Liver (tissue), 9 donors: Measurements from ENCODE around the gene ODC1. TPM values are rescaled to one million over a fixed set of nuclear protein-coding genes. Genes with fewer than 3 reads are reported as not detected.

Experiments used
- DNase-seq: peaks from one replicate; pipeline ENCODE4 v3.0.0-alpha.2; 2017; ENCODE audit warnings: low spot score
- H3K27ac ChIP-seq, 2 donors: one replicate each; pipeline ENCODE4 v1.7.0; 2013; ENCODE audit warnings: inconsistent platforms in 2 of 2, low read length in 2 of 2, control low read depth in 1 of 2, low read depth in 1 of 2, mild to moderate bottlenecking in 1 of 2
- H3K27me3 ChIP-seq, 4 donors: one replicate each; pipeline versions ENCODE4 v1.6.1 to v1.7.0; 2013; ENCODE audit warnings: low read length in 3 of 4, inconsistent platforms in 1 of 4, mild to moderate bottlenecking in 1 of 4, moderate library complexity in 1 of 4; ENCODE audit not compliant: control insufficient read depth in 4 of 4, insufficient read depth in 4 of 4
- H3K36me3 ChIP-seq, 4 donors: one replicate each; pipeline versions ENCODE4 v1.6.1 to v1.7.0; 2013; ENCODE audit warnings: low read length in 3 of 4, mild to moderate bottlenecking in 3 of 4, low read depth in 1 of 4, moderate library complexity in 1 of 4; ENCODE audit not compliant: control insufficient read depth in 4 of 4, insufficient read depth in 3 of 4
- H3K4me1 ChIP-seq, 4 donors: one replicate each; pipeline versions ENCODE4 v1.6.1 to v1.7.0; 2013; ENCODE audit warnings: low read length in 3 of 4, mild to moderate bottlenecking in 3 of 4, moderate library complexity in 1 of 4; ENCODE audit not compliant: control insufficient read depth in 4 of 4, insufficient read depth in 4 of 4
- H3K4me3 ChIP-seq, 3 donors: one replicate each; pipeline versions ENCODE4 v1.6.1 to v1.7.0; 2013; ENCODE audit warnings: low read length in 3 of 3, control low read depth in 1 of 3, low read depth in 1 of 3, mild to moderate bottlenecking in 1 of 3
- H3K9ac ChIP-seq, 2 donors: one replicate each; pipeline ENCODE4 v1.7.0; 2013; ENCODE audit warnings: low read length in 2 of 2, mild to moderate bottlenecking in 2 of 2, moderate library complexity in 2 of 2, control low read depth in 1 of 2, low read depth in 1 of 2
- H3K9me3 ChIP-seq, 4 donors: one replicate each; pipeline versions ENCODE4 v1.6.1 to v1.7.0; 2013; ENCODE audit warnings: low read length in 3 of 4; ENCODE audit not compliant: control insufficient read depth in 4 of 4
- EGR1 ChIP-seq, 2 donors: IDR thresholded peaks; 2 replicates each; pipeline ENCODE4 v1.6.1; 2016 to 2018; ENCODE audit warnings: antibody characterized with exemption in 2 of 2, low read depth in 2 of 2
- GABPA ChIP-seq, 2 donors: IDR thresholded peaks in 1 of 2; conservative IDR thresholded peaks in 1 of 2; 2 replicates each; pipeline ENCODE4 v1.6.1; 2016; ENCODE audit warnings: antibody characterized with exemption in 2 of 2, mild to moderate bottlenecking in 1 of 2, moderate library complexity in 1 of 2
- HNF4G ChIP-seq: IDR thresholded peaks from 2 replicates; pipeline ENCODE4 v1.6.1; 2016; ENCODE audit warnings: antibody characterized with exemption
- MAX ChIP-seq: IDR thresholded peaks from 2 replicates; pipeline ENCODE4 v1.6.1; 2016; ENCODE audit warnings: antibody characterized with exemption
- NR2F2 ChIP-seq: IDR thresholded peaks from 2 replicates; pipeline ENCODE4 v1.6.1; 2016; ENCODE audit warnings: antibody characterized with exemption
- REST ChIP-seq: IDR thresholded peaks from 2 replicates; pipeline ENCODE4 v1.6.1; 2016; ENCODE audit warnings: antibody characterized with exemption, mild to moderate bottlenecking
- SP1 ChIP-seq: IDR thresholded peaks from 2 replicates; pipeline ENCODE4 v1.6.1; 2018; ENCODE audit warnings: antibody characterized with exemption, mild to moderate bottlenecking
- TAF1 ChIP-seq: conservative IDR thresholded peaks from 2 replicates; pipeline ENCODE4 v1.6.1; 2016; ENCODE audit warnings: antibody characterized with exemption, mild to moderate bottlenecking
- YY1 ChIP-seq: IDR thresholded peaks from 2 replicates; pipeline ENCODE4 v1.6.1; 2016; ENCODE audit warnings: antibody characterized with exemption, mild to moderate bottlenecking
- WGBS: extraction: QIAGEN DNeasy Blood & Tissue Kit; methylation state at CpG from one replicate; pipeline ENCODE4 v1.1.7; 2013; 5-methylcytosine and 5-hydroxymethylcytosine counted together
- polyA plus RNA-seq, 2 donors: library from polyadenylated mRNA; stranded (reverse) in 1 of 2; unstranded in 1 of 2; fragments of 200-250 nt in 1 of 2; fragments of >200 nt in 1 of 2; fragmentation: Nextera tagmentation in 1 of 2; extraction: Ambion mirVana in 1 of 2; gene quantifications; one replicate each; pipeline versions ENCODE4 v1.2.1 to v1.2.3, GENCODE V29; 2013 to 2015
- total RNA-seq, 2 donors: library from RNA; depleted of rRNA; stranded (reverse); fragments of >200 nt; gene quantifications; one replicate each; pipeline ENCODE4 v1.2.3, GENCODE V29; 2014
- TF ChIP-seq, protein P1 (sequence below): fragments of 150-350 bp; IDR thresholded peaks from 2 replicates; pipeline ENCODE4 v1.5.1; 2017; ENCODE audit warnings: improper control_type of control experiment, low read depth, low read length; ENCODE audit not compliant: missing input control
- donor health status: healthy.
- donor health status: healthy.
- donor health status: healthy.
- donor health status: healthy.
- donor health status: healthy.

Gene ODC1
- total and polyA plus RNA-seq, 4 donors: 8.3 to 75.8 (median 48.1) TPM

- H3K27me3 ChIP-seq: no peaks in the 10 kb centered on the region
- DNase-seq: no peak
- no peak overlapping the region for H3K9ac ChIP-seq
- H3K4me1 ChIP-seq: peaks cover 0 to 3% (median 0%) of the 10 kb centered on the region in 4 donors
- peaks cover 11 to 47% (median 18%) of the 10 kb centered on the region in 4 donors for H3K36me3 ChIP-seq
- no peak for TF ChIP-seq YY1
- no peak overlapping the region for H3K4me3 ChIP-seq
- no peaks in the 10 kb centered on the region for H3K9me3 ChIP-seq
- no peak overlapping the region for H3K27ac ChIP-seq
- 95% methylated on average over 40 of the region's 40 CpGs for WGBS
Observed at GRCh38 chr2:10426726-10427617, 21.2 kb downstream of the ODC1 start.

DNA sequence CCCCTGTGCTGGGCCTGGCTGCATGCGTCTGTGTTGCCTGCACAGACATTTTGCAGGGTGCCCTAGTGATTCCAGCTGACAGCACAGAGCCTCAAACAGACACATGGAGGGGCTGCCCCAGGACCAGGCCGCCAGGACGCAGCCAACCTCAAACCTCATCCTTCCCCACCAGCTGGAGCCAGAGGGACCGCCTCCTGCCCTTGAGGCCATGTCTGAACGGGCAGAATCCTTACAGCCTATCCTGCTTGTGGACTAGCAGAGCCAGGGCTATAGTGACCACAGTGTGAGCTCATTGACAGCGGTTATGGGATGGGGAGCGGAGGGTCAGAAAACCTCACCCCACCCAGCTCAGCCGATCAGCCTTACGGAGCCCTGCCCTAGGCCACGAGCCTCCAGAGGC is 22.4 kb downstream of the ODC1 start:
- Histone ChIP-seq H3K27me3 (no peaks in the 10 kb centered on the region), H3K36me3 (peaks cover 11 to 56% (median 26%) of the 10 kb centered on the region in 4 donors), H3K9ac (no peak overlapping the region), H3K4me1 (peaks cover 0 to 3% (median 0%) of the 10 kb centered on the region in 4 donors), H3K9me3 (no peaks in the 10 kb centered on the region), H3K4me3 (no peak overlapping the region), H3K27ac (no peak overlapping the region)
- no peak for TF ChIP-seq HNF4G
- TF ChIP-seq NR2F2: no peak
- TF ChIP-seq SP1: no peak
- TF ChIP-seq EGR1 (IDR thresholded peaks at IDR 0.05; ENCODE audit: low read depth in 2 of 2): no peak
- no peak for TF ChIP-seq REST
- TF ChIP-seq, protein P1, sequence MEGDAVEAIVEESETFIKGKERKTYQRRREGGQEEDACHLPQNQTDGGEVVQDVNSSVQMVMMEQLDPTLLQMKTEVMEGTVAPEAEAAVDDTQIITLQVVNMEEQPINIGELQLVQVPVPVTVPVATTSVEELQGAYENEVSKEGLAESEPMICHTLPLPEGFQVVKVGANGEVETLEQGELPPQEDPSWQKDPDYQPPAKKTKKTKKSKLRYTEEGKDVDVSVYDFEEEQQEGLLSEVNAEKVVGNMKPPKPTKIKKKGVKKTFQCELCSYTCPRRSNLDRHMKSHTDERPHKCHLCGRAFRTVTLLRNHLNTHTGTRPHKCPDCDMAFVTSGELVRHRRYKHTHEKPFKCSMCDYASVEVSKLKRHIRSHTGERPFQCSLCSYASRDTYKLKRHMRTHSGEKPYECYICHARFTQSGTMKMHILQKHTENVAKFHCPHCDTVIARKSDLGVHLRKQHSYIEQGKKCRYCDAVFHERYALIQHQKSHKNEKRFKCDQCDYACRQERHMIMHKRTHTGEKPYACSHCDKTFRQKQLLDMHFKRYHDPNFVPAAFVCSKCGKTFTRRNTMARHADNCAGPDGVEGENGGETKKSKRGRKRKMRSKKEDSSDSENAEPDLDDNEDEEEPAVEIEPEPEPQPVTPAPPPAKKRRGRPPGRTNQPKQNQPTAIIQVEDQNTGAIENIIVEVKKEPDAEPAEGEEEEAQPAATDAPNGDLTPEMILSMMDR: no peak
- TF ChIP-seq MAX: no peak
- no peak for TF ChIP-seq TAF1
- no peak for TF ChIP-seq YY1
- TF ChIP-seq GABPA (IDR thresholded peaks at IDR 0.05 in 1 of 2, conservative IDR thresholded peaks at IDR 0.05 in 1 of 2): no peak
- 82% methylated on average over 10 of the region's 10 CpGs for WGBS
- no peak for DNase-seq
